AG20443 (cell line): ENCODE measurements around the gene SKOR1.

Experiments used
- DNase-seq: peaks from one replicate; pipeline ENCODE4 v3.0.0; 2012; ENCODE audit warnings: low spot score, mixed read lengths

SKOR1 gene

DNA sequence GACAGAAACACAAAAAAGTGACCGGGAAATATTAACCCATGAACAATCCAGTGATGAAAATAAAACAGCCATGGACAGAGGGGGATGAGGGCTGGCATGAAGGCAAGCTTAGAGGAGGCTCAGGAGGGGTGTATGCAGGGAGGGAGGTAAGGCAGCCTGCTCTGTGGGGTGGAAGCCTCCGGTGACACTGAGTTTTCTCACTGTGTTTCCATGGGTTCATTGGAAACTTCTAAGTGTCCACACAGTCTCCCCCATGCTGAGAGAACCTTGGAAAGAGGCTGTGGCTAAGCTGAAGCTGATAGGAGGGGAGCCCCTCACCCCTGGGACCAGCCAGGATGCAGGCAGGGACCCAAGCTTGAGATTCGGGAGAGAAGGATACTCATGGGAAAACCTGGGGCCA, 6.8 kb upstream of the SKOR1 start:
- no peak for DNase-seq

GRCh38 chr15:67819636-67820035, 5.7 kb upstream of the SKOR1 start:
- no peak for DNase-seq

DNA sequence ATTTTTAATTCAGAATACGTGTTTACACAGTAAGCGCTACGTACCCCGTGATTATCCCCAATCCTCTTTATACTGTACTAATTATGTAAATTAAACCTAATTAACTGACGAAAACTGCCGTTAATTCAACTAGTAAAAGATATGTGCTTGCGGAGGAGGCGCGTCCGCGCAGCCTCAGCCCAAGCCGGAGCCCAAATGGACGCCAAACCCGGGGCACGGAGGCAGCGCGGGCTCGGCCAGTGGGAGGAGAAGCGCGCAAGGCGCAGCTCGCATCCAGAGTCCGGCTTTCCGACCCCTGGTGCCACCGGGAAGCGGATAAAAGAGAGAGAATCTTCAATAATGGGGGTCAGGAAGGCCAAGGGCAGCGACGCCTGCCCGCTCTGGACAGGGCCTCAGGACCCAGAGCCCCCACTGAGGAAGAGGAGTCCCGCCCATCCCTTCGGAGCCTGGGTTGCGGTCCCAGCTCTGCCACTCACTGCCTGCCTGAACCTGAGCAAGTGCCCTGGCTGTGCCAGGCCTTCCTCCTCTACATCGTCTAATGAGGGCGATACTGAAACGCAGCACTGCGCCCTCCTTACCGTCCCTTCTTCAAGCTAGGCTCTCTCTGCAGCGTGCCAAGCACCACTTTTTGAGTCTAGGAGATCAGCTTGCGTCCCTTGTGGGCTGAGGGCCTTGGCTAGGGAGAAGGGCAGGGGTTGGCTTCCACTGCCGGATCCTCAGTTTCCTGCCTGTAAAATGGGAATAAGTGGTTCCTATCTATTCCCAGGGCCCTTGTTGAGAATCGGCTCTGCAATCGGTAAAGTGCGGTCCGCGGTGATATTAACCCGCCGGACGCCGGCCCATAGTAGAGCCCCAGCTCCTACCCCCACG, 5.0 kb upstream of the SKOR1 start:
- DNase-seq: no peak

GRCh38 chr15:67820992-67821783, 4.1 kb upstream of the SKOR1 start:
- peak; percentile 89 for DNase-seq

DNA sequence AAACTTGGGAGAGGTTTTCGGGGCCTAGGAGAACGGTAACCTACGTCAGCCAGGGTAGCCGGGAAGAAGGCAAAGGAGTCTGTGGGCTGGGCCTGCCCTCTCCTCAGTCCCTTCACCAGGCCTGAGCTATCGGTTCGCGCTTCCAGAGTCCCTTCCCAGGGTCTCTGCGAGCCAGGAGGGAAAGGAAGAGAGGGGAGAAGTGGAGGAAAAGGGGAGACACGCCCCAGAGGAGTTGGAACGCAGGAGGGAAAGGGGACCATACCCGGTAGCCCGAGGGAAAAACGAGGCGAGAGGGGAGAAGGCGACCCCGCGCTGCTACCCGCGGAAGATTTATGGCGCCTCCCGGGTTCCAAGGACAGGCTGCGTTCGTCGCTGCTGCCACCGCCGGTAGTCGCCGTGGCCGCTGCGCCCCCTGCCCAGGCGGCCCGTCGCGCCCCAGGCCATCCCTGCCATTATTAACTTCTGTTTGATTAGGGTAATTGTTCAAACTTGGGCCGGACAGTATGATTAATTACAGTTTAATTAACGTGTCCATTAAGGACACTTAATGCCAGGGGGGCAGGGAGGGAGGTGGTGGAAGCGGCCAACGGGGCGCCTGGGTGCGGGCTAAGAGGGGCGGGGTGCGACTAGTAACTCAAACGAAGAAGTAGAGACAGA, 3.4 kb upstream of the SKOR1 start:
- DNase-seq: no peak

DNA sequence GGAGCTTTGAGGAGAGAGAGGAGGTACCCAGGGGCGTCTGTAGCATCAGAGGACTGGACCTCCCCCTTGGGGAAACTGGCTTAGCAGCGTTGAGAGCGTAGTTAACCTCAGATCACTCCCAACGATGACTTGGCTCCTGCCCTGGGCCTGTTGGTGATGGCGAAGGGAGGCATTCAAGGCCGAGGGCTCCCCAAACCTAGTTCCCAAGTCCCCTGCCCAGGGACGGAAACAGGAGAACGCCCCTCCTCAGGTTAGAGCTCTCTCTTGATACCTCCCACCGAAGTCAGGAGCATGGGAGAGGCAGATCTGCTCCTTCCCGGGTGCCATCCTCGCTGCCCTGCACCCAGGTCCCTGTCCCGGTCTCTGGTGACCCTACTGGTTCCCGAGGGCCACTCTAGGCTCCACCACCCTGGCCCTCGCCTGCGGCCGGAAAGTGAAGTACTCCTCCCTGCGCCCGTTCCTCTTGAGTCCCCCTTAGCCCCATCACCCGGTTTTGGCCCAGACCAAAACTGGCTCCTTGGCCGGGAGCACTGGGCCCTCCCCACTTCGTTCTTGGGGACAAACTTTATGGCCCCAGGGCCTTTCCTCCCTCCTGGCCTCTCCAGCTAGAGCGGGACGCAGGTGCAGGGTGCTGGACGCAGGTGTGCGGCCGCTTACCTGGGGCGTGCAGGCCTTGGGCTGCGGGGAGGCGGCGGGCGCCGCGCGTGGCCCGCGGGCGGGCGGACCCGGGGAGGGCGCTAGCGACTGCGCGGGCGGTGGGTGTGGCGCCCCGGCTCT, 2.6 kb upstream of the SKOR1 start:
- no peak for DNase-seq

DNA sequence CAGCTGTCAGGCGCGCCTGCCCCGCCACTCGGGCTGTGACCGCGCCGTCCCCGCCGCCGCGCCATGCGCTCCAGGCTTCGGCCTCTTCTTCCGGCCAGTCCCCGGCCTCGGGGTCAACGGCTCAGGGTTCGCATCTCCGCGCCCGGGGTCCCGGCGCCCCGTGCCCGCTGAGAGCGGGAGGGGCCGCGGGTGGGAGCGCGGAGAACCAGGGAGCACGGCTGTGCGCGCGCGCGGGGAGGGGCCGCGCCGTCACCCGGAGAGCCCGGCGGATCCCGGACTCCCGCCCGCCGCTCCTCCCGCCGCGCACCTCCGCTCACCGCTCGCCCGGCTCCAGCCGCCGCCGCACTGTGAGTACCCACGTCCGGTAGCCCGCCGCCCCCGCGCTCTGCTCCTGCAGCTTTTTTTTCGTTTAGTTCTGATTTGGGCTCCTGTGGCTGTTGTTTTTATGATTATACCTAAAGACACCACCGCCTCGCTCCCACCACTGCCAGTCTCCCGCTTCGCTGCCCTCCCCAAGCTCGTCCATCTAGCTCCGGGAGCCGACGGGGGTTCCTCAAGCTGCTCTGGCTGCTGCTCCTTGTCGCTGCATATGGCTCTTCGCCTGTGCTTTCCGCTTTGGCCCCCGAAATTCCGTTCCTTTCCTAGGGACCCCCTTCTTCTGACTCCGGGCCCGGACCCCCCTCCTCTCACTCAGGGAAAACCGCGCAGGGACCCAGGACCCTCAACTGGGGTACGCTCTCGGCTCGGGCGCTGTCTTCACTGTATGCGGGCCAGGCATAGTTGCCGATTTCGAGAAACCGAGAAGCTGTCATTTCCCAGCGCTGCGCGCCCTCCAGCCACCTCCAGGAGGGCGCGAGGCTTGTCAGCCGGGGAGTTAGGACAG, 1.8 kb upstream of the SKOR1 start:
- DNase-seq: no peak

DNA sequence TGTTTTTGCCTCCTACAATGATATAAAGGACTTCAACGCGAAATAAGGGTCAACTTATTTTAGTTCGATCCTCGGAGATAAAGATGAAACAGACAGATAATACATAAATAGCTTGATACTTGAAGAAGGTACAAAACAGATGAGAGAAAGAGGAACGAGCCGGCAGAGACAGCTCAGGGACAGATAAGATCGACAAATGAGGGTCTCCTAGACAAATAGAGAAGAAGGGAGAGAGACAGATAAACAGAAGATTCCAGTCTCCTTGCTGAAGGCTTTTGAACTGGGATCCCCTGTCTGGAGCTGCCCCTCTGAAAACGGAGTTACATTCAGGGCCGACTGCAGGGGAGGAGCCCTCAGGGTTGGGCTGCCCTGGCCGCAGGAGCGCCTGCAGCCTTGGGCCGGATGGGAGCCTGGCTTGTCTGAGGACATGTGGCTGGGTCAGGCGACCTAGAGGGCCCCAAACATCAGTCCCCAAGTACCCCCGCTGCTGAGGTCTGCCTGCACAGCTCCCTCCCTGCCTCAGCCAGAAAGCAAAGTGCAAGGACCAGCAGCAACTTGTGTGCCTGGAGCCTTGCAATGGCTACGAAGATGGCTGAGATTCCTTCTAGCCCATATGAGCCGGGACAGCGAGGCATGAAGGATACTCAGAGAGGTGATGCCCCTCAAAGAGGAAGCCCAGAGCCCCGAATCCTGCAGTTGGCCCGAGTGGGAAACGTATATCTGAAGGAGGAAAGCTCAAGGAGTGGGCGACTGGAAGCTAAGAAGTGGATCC, 926 bp upstream of the SKOR1 start:
- no peak for DNase-seq

- no peak for DNase-seq
Observed at GRCh38 chr15:67825881-67826716, 790 bp downstream of the SKOR1 start.

DNA sequence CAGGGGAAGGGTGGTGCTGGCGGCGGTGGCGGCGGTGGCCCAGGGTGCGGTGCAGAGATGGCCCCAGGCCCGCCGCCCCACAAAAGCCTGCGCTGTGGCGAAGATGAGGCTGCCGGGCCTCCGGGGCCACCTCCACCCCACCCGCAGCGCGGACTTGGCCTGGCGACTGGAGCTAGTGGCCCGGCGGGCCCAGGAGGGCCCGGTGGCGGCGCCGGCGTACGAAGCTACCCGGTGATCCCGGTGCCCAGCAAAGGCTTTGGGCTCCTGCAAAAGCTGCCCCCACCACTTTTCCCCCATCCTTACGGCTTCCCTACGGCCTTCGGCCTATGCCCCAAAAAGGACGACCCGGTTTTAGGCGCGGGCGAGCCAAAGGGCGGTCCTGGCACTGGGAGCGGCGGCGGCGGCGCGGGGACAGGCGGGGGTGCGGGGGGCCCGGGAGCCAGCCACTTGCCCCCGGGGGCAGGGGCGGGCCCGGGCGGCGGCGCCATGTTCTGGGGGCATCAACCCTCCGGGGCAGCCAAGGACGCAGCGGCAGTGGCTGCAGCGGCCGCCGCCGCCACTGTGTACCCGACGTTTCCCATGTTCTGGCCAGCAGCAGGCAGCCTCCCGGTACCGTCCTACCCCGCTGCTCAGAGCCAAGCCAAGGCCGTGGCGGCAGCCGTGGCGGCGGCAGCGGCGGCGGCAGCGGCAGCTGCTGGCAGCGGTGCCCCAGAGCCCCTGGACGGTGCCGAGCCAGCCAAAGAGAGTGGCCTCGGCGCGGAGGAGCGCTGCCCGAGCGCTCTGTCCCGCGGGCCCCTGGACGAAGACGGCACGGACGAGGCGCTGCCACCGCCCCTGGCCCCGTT, 1.6 kb downstream of the SKOR1 start:
- no peak for DNase-seq

DNA sequence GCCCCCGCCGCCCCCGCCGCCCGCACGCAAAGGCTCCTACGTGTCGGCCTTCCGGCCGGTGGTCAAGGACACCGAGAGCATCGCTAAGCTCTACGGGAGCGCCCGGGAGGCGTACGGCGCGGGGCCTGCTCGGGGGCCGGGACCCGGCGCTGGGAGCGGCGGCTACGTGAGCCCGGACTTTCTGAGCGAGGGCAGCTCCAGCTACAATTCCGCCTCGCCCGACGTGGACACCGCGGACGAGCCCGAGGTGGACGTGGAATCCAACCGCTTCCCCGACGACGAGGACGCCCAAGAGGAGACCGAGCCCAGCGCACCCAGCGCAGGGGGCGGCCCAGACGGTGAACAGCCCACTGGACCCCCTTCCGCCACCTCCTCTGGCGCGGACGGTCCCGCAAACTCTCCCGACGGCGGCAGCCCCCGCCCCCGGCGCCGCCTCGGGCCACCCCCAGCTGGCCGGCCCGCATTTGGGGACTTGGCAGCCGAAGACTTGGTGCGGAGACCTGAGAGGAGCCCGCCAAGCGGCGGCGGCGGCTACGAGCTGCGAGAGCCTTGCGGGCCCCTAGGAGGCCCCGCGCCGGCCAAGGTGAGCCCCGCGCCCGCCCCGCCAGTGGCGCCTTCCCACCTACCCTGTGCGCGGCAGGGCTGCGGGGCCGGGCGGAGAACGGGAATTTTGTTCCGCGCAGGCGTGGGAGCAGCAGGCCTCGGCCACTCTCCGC, 2.4 kb downstream of the SKOR1 start:
- DNase-seq: no peak

DNA sequence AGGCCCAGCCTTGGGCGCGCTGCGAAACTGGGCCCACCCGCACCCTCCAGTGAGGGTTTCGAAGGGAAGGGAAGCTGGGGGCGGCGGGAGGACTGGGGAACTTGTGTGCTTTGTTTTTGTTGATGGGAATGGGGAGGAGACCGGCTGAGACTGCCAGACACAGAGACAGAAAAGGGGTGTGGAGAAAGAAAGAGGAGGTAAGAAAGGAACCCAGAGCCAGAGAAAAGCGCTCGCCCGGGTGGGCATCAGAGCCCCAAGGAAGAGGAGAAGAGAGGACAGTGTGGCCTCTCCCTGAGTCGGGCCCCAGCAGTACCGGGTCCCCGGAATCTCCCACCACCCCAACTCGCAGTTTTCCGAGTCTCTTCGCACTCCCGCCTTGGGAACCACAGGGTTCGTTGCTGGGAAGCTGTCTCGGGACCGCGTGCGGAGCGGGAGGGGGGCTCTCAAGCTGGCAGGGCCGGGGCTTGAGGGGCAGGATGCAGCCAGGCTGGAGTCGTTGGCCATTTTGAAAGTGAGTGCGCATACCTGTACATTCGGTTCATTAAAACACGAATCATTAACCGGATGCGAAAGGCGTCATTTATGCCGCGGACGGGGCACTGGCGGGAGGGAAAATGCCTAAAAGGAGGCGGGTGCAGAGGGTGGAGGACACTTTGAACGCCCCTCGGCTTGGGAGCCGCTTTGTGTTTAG, 3.1 kb downstream of the SKOR1 start:
- DNase-seq: no peak

GRCh38 chr15:67828969-67829646, 3.8 kb downstream of the SKOR1 start:
- DNase-seq: no peak

DNA sequence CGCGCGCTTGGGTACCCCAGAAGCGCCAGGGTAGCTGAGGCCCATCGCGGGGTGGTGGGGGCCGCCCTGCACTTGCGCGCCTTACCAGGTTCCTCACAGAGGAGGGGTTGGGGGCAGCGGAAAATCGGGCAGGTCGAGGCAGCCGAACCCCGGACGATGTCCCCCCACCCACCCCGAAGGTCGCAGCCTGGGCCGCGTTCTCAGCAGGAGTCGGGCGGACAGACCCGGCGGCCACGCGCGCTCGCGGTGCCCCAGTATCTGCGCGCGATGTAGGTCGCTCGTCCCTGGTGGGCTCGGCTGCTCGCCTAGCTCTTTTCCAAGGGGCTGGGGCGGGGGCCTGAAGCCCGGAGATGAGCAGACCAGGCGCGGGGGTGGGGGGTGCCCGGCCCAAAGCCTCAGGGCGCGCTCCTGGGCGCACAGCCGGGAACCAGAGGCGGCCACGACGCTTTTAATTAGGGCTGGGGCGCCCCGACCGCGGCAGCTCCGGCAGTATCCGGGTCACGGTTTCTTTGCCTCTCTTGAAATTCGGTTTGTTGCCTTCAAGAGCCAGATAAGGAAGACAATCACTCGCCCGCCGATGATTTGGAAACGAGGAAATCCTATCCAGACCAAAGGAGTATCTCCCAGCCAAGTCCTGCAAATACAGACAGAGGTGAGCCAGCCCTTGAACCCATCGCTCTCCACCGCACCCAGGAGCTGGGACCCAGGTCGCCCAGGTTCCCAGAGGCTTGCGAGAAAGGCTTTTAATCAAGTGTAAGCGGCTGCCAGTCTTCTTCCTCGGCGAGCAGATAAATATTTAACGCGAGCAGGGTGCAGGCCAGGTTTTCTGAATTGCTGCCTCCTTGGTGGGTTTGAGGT, 4.6 kb downstream of the SKOR1 start:
- DNase-seq: no peak

- DNase-seq: no peak
Observed at GRCh38 chr15:67831363-67831762, 6.1 kb downstream of the SKOR1 start.
